ENCODE data around the gene SLC7A6OS. TPM values are rescaled to one million over a fixed set of nuclear protein-coding genes. Genes with fewer than 3 reads are reported as not detected.

SLC7A6OS gene
- total RNA-seq, 1 donor from 2014 or later, result 23.3 TPM

GRCh38 chr16:68253721-68254120 lies 57.0 kb downstream of the SLC7A6OS start:
- Mint-ChIP-seq H3K9me3 (no peaks in the 10 kb centered on the region), H3K27ac (no peak overlapping the region)
- no peak for TF ChIP-seq CTCF (IDR thresholded peaks at IDR 0.05; ENCODE audit: unreplicated experiment)

GRCh38 chr16:68252383-68252782 lies 58.4 kb downstream of the SLC7A6OS start:
- peaks cover 12% of the 10 kb centered on the region for H3K36me3 Mint-ChIP-seq
- H3K27ac Mint-ChIP-seq, result no peak overlapping the region
- TF ChIP-seq CTCF (IDR thresholded peaks at IDR 0.05; ENCODE audit: unreplicated experiment), result no peak
- no peaks in the 10 kb centered on the region for H3K9me3 Mint-ChIP-seq
- no peak for DNase-seq (ENCODE audit: low spot score in 2 of 2, unreplicated experiment in 2 of 2)
- H3K27me3 Mint-ChIP-seq (ENCODE audit: low read depth), result no peaks in the 10 kb centered on the region
- peaks cover 1% of the 10 kb centered on the region for H3K4me1 Mint-ChIP-seq
- H3K4me3 Mint-ChIP-seq, result no peak overlapping the region

More at GRCh38 chr16:68253721-68254120, 57.0 kb downstream of the SLC7A6OS start:
- no peaks in the 10 kb centered on the region for H3K27me3 Mint-ChIP-seq (ENCODE audit: low read depth)
- peaks cover 12% of the 10 kb centered on the region for H3K36me3 Mint-ChIP-seq
- no peak for DNase-seq (ENCODE audit: low spot score in 2 of 2, unreplicated experiment in 2 of 2)
- no peak overlapping the region for H3K4me3 Mint-ChIP-seq
- H3K4me1 Mint-ChIP-seq, result peaks cover 7% of the 10 kb centered on the region

DNA sequence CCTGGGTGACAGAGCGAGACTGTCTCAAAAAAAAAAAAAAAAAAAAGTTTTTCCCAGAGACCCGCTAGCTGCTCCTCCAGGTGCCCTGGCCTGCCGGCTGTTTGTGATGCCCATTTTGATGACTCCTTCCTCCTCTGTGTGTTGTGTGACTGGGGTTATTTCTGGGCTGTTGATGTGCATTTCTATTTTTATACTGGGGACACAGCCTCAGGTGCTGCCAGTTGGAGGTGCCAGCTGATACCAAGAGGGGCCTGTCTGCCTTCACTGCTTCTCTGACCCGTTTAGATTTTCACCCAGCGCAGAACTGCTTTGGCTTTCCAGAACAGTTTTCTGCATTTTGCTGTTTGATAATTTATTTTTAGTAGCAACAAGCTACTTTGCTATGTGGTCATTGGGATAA lies 58.9 kb downstream of the SLC7A6OS start:
- H3K27ac Mint-ChIP-seq, result no peak overlapping the region
- no peak overlapping the region for H3K4me3 Mint-ChIP-seq
- no peaks in the 10 kb centered on the region for H3K27me3 Mint-ChIP-seq (ENCODE audit: low read depth)
- H3K9me3 Mint-ChIP-seq, result no peaks in the 10 kb centered on the region
- no peak for TF ChIP-seq CTCF (IDR thresholded peaks at IDR 0.05; ENCODE audit: unreplicated experiment)
- DNase-seq (ENCODE audit: low spot score in 2 of 2, unreplicated experiment in 2 of 2), result no peak
- no peaks in the 10 kb centered on the region for H3K4me1 Mint-ChIP-seq
- H3K36me3 Mint-ChIP-seq, result peaks cover 12% of the 10 kb centered on the region

DNA sequence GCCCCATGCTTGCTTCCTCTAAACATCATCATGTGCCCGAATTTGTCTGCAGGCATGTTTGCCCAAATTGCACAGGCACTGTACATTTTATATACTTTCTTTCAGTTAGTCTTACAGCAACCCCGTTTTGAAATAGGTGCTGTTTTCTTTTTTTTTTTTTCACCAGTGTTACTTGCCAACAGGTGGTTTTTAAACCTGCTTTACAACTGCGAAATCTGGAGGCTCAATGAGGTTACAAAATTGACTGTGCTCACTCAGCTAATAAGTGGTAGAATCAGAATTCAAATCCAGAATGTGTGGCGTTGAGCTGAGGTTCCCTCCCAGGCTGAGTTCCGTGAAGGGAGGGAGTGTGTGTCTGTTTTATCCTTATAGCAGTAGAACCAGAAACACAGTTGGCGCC lies 59.8 kb downstream of the SLC7A6OS start:
- H3K4me3 Mint-ChIP-seq, result no peak overlapping the region
- H3K27me3 Mint-ChIP-seq (ENCODE audit: low read depth), result no peaks in the 10 kb centered on the region
- peaks cover 12% of the 10 kb centered on the region for H3K36me3 Mint-ChIP-seq
- no peak for DNase-seq (ENCODE audit: low spot score in 2 of 2, unreplicated experiment in 2 of 2)
- H3K27ac Mint-ChIP-seq, result no peak overlapping the region
- no peaks in the 10 kb centered on the region for H3K9me3 Mint-ChIP-seq
- peaks cover 5% of the 10 kb centered on the region for H3K4me1 Mint-ChIP-seq
- TF ChIP-seq CTCF (IDR thresholded peaks at IDR 0.05; ENCODE audit: unreplicated experiment), result no peak

DNA sequence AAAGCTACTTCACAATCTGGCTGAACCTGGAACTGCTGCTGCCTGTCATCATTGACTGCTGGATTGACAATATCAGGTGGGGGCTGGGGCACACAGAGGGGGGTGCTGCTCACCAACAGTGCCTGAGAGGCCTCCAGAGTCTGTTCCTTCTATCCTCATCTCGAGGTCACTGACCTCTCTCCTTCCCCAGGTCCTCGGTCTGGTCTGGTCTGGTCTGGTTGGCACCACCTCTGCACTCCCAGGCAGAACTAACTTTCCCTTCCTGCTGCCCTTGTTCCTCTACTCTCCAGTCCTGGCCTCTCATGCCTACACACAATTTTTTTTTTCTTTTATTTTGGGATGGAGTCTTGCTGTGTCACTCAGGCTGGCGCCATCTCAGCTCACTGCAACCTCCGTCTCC lies 61.4 kb downstream of the SLC7A6OS start:
- Mint-ChIP-seq H3K36me3 (peaks cover 12% of the 10 kb centered on the region), H3K4me3 (no peak overlapping the region), H3K4me1 (peaks cover 17% of the 10 kb centered on the region), H3K27me3 (ENCODE audit: low read depth) (no peaks in the 10 kb centered on the region), H3K9me3 (no peaks in the 10 kb centered on the region), H3K27ac (no peak overlapping the region)
- DNase-seq (ENCODE audit: low spot score in 2 of 2, unreplicated experiment in 2 of 2), result no peak
- TF ChIP-seq CTCF (IDR thresholded peaks at IDR 0.05; ENCODE audit: unreplicated experiment), result no peak

Other genes starting within 250 kb of the SLC7A6OS start
- gene NFATC3, start 225.6 kb downstream of the SLC7A6OS start, total RNA-seq, result 47.3 to 51.8 TPM (median 51.3 TPM) in 3 replicates
- 32.4 to 34.7 TPM (median 33.6 TPM) in 3 replicates for gene ESRP2, start 74.8 kb downstream of the SLC7A6OS start, total RNA-seq
- gene PLA2G15, start 65.6 kb downstream of the SLC7A6OS start, total RNA-seq, result 19.4 to 19.9 TPM (median 19.8 TPM) in 3 replicates
- 66.0 to 73.2 TPM (median 70.4 TPM) in 3 replicates for gene SLC7A6, start 46.4 kb downstream of the SLC7A6OS start, total RNA-seq
- 69.7 to 77.9 TPM (median 71.8 TPM) in 3 replicates for gene PRMT7, start 73 bp upstream of the SLC7A6OS start, total RNA-seq
- 0.14 to 0.20 TPM (median 0.18 TPM) in 3 replicates for gene SMPD3, start 137.6 kb upstream of the SLC7A6OS start, total RNA-seq
- gene ZFP90, start 228.3 kb upstream of the SLC7A6OS start, total RNA-seq, result 40.3 to 45.2 TPM (median 41.6 TPM) in 3 replicates

All from mesothelial cell of epicardium (in vitro differentiated cells).